ENCODE results near the gene CACNG7.

DNA sequence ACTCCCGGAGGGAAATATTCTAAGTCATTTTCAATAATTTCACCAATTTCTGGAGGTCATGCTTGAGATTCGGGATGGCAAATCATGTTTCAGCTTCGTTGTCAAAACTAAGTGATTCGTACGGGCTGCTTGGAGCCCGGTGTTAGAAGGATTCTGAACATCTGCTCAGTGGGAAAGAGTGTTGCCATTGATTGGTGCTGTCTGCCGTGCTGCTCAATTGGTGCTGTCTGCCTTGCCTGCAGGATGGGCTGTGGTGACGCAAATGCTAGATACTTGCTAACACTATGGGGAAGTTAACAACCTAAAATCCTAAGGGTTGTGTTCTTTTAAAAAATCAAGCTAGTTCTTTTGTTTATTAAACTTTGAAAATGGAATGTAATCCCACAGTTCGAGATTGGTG is 36.4 kb downstream of the CACNG7 start:
- TF ChIP-seq, protein P1, sequence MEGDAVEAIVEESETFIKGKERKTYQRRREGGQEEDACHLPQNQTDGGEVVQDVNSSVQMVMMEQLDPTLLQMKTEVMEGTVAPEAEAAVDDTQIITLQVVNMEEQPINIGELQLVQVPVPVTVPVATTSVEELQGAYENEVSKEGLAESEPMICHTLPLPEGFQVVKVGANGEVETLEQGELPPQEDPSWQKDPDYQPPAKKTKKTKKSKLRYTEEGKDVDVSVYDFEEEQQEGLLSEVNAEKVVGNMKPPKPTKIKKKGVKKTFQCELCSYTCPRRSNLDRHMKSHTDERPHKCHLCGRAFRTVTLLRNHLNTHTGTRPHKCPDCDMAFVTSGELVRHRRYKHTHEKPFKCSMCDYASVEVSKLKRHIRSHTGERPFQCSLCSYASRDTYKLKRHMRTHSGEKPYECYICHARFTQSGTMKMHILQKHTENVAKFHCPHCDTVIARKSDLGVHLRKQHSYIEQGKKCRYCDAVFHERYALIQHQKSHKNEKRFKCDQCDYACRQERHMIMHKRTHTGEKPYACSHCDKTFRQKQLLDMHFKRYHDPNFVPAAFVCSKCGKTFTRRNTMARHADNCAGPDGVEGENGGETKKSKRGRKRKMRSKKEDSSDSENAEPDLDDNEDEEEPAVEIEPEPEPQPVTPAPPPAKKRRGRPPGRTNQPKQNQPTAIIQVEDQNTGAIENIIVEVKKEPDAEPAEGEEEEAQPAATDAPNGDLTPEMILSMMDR (IDR thresholded peaks at IDR 0.05; ENCODE audit: extremely low read depth in 1 of 2, insufficient read depth in 1 of 2, low read depth in 1 of 2, low read length in 2 of 2): no peak
- no peak for TF ChIP-seq EZH2 (IDR thresholded peaks at IDR 0.05; ENCODE audit: borderline replicate concordance, low read depth, low read length, severe bottlenecking)

Measured in endothelial cell of umbilical vein (primary cell).